IPS DF 4.7 (cell line): ENCODE measurements around the gene DNAH17.

Source experiments
- DNase-seq: peaks from one replicate; pipeline ENCODE4 v3.0.0-alpha.2; 2013; ENCODE audit warnings: low spot score; ENCODE audit errors: extremely low read depth

Gene DNAH17, protein sequence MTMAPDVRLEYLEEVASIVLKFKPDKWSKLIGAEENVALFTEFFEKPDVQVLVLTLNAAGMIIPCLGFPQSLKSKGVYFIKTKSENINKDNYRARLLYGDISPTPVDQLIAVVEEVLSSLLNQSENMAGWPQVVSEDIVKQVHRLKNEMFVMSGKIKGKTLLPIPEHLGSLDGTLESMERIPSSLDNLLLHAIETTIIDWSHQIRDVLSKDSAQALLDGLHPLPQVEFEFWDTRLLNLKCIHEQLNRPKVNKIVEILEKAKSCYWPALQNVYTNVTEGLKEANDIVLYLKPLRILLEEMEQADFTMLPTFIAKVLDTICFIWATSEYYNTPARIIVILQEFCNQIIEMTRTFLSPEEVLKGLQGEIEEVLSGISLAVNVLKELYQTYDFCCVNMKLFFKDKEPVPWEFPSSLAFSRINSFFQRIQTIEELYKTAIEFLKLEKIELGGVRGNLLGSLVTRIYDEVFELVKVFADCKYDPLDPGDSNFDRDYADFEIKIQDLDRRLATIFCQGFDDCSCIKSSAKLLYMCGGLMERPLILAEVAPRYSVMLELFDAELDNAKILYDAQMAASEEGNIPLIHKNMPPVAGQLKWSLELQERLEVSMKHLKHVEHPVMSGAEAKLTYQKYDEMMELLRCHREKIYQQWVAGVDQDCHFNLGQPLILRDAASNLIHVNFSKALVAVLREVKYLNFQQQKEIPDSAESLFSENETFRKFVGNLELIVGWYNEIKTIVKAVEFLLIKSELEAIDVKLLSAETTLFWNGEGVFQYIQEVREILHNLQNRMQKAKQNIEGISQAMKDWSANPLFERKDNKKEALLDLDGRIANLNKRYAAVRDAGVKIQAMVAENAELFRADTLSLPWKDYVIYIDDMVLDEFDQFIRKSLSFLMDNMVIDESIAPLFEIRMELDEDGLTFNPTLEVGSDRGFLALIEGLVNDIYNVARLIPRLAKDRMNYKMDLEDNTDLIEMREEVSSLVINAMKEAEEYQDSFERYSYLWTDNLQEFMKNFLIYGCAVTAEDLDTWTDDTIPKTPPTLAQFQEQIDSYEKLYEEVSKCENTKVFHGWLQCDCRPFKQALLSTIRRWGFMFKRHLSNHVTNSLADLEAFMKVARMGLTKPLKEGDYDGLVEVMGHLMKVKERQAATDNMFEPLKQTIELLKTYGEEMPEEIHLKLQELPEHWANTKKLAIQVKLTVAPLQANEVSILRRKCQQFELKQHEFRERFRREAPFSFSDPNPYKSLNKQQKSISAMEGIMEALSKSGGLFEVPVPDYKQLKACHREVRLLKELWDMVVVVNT (N-terminal part only)

DNA sequence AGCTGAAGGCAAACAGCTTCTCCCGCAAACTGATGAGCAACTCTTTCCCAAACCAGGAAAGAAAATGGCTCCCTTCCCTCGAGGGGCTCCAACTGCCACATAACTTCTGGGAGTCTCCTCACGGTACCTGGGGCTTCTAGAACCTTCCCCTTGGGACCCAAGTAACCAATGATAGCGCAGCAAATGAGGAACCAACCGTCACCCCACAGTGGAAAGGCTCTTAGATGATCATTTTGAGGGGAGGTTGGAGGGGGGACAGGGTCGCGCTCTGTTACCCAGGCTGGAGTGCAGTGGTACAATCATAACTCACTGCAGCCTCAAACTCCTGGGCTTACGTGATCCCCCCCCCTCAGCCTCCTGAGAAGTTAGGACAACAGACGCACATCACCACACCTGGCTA is at the start of gene DNAH17:
DNAH17 (minus strand) TSS at position 101 of the 400 bp plus-strand sequence. CDS start 2,339 bp downstream, outside the sequence.
- DNase-seq = no peak

DNA sequence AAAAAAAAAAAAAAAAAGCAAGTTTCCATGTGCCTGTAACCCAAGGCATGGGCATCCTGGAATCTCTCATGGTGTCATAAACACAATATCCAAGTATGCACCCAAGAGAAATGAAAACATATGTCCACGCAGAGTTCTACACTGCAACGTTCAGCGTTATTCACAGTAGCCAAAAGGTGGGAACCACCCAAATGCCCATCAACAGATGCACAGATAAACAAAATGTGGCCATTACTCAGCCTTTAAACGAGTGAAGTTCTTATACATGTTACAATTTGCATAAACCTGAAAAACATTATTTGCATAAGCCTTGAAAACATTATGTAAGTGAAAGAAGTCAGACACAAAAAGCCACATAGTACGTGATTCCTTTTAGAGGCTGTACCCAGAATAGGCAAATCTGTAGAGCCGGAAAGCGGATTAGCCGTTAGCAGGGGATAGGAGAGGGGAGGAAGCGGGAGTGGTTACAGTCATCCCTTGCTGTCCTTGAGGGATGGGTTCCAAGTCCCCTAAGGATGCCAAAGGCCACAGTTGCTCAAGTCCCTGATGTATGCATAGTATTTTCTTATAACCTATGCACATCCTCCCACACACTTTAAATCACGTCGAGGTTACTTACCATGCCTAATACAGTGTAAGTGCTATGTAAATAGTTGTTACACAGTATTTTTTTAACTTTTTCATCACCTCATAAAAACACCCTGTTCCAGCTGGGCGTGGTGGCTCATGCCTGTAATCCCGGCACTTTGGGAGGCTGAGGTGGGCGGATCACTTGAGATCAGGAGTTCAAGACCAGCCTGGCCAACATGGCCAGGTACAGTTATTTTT is 47.3 kb upstream of the DNAH17 start:
- no peak for DNase-seq

DNA sequence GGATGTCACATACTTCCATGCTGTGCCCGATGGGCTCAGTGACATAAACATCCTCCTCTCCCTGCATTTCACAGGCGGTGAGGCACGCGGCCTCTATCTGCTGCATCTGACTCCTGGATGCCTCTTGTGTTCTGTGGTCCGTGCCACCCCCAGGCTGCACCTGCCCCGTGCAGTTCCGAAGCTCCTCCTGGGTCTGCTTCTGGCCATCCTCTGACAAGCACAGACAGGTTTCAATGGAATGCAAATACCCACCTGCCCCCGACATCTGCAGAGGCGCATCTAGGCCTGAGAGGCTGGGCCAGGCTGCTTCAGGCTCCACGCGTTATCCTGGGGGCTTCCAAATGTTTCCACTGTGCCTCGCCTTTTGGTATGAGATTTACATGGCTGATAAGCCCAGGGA is 46.3 kb upstream of the DNAH17 start:
- DNase-seq = no peak

DNA sequence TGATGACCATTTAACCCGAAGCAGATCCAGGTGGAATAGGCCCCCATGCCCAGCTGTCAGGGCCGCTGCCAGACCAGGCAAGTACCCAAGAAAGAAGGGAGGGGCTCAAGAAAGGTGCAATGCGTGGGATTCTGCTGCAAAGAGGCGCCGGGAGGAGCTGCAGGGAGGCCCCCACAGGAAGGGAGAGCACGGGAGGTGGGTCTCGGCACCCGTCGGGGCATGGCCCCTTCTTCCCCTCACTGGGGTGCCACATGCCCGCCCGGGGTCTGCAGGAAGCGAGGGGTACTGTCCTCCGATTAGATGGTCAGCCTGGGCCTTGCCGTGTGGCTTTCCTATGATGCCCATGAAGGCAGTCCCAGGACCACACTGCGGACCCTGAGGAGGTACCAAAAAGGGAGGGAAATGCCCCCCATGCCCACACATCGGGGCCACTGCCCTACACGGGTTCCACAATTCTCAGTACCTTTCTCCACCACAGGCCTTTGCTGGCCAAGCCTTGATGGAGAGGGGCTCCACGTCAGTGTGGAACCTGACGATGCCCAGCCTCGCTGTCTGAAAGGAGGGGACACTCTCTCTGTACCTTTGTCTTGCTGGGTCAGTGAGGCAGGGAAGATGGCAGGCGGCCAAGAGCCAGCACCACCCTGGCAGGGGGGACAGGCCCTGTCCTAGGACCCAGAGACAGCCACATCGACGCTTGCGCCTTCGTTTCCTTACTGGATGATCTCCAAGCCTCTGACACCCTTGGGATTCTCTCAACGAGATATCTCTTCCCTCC is 45.5 kb upstream of the DNAH17 start:
- no peak for DNase-seq

DNA sequence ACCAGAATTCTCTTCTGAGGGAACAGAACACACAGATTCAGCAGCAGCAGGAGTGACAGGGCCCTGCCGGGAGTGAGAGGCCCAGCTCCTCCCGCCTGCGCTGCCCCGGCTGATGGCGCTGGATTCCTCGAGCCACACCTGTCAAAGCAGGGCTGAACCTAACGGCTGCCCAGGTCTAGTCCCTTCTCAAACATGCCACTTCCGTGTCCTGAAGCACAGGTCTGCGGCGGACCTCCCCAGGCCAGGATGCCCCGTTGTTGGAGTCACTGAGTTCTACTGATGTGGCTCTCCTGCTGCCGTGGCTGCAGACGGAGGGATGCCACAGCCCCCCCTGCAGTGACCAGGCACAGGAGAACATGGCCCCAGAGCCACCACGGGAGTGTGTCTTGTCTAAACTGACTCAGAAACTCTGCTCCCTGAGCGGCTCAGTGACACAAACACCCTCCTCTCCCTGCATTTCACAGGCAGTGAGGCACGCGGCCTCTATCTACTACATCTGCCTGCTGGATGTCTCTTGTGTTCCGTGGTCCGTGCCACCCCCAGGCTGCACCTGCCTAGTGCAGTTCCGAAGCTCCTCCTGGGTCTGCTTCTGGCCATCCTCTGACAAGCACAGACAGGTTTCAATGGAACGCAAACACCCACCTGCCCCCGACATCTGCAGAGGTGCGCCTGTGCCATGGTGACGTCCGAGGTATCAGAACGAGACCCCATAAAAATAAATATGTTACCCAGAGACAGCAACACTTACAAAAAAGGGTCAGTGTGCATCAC is 44.7 kb upstream of the DNAH17 start:
- DNase-seq = no peak

DNA sequence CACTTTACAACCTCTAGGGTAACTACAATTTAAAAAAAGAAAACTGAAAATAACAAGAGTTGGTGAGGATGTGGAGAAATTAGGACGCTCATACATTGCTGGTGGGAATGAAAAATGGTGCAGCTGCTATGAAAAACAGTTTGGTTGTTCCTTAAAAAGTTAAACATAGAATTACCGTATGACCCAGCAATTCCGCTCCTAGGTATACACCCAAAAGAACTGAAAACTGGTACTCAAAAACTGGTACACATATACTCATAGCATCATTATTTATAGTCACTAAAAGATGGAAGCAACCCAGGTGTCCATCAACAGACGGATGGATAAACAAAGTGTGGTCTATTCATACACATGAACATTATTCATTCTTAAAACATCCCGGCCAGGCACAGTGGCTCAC is 42.9 kb upstream of the DNAH17 start:
- DNase-seq = no peak

DNA sequence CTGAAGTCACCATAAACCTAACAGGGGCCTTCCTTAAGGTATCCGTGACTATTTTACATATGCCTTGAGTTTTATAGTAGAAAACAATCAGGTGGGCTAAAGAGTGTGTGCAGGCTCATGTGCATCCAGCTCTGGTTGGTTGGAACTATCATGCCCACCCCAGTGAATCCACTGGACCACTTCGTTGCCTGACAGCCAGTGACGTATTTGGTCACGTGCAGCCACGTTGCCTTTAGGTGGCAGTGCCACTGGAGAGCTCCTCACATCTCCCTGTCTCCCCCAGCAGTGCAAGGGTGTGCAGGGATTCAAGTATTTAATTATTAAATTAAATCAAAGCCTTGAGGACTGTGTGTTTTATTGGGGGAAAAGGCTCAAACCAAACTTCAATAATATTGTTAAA is 42.1 kb upstream of the DNAH17 start:
- DNase-seq = no peak

DNA sequence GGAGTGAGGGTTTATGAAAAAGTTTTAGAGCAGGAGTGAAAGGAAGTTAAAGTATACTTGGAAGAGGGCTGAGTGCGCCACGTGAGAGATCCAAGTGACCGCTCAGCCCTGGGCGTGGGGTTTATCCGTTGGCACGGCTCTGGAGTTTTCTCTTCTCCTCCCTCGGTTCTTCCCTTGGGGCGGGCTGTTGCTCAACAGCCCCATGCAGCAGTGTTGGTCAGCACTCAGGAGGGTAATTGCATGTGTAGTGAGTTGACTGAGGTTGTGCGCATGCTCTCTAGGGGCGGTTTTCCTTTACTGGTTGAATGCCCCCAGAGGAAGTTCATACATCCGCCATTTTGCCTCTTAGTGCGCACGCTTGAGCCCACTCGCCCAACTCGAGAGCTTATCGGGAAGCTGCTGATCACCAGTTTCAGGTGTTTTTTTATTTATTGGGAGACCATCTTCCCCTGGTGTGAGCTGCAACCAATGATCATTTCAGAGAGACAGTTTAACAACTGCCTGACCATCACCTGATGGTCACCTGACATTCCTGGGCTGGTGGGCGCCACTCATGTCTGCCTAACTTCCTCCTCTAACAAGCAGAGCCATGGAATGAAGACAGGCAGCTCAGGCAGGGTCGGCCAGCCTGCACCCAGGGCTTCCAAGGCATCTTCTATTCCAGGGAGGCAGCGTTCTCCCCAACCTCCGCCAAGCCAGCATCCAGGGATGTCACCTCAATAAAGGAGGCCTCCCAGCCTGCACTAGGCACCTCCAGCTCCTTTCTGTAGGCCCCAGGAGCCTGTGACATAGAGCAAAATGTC is 41.3 kb upstream of the DNAH17 start:
- no peak for DNase-seq

DNA sequence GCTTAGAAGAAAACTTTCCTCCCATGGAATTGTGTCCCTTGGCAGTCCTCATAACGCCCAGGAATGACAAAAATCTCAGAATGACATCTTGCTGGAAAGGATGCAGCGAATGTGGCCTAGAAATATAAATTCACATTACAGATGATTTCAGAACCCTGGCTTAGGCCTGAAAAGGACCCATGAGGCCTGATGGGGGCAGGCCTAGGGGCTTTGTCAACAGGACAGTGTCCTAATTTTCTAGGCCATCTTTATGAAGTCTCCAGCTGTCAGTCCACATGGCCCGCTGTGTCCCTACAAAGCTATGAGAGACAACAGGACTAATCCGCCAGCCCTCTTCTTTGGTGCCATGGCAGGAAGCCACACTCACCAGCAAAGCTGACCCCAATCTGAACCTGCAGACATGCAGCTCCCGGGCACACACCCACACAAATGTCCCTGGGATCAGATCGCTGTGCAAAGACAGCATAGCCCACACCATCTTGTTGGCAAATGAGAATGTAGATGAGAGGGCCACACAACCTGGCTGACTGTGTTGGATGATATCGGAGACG is 40.4 kb upstream of the DNAH17 start:
- no peak for DNase-seq

DNA sequence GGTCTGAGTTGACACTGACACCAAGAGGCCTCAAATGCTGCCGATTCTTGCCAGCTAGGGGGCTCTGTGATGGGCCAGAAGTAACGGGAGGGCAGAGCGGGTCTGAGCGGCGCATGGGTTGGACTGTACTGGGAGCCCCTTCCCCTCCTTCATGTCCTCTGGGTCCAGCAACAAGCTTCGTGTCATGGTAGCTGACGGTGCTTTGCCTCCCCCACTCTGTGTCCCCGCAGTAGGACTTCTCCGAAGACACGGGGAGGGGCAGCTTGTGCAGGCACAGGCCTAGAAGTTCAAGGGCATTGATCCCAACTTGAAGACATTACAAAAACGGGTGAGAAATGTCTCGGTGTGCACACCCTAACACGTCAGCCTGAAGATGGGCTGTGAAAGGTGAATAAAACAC is 39.8 kb upstream of the DNAH17 start:
- DNase-seq = no peak

DNA sequence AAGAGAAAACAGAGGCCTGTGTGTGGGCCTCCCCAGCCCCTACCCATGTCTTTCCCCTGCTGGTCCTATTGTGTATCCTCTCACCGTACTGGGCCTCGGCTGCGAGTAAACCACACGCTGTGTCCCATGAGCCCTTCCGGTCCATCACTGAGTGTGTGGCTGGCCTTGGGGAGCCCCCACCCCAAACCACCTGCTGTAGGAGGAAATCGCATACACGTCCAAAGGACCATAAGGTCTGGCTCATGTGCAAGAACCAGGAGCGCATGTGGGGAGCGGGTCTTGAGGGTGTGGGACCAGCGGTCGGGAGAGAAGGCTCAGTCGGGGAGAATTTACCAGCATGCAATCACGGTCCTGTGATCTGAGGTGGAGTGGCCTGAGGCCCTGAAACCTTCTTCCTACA is 38.4 kb upstream of the DNAH17 start:
- no peak for DNase-seq

DNA sequence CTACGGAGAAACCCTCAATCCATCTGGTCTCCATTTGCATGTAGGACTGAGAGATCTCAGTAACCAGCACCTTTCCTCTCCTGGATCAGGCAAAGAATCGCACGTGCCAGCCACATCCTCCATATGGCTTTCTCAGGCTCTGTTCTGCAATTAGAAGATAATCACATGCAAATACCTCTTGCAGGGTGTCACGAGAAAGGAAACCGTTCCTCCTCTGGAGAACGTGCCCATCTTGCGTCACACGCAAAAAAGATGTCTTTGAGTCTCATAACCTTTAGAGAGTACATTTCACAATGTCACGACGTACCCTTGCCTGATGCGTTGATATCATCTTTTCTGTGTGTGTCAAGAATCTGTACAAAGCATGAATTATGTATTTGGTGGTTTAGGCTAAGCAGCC is 36.2 kb upstream of the DNAH17 start:
- no peak for DNase-seq

DNA sequence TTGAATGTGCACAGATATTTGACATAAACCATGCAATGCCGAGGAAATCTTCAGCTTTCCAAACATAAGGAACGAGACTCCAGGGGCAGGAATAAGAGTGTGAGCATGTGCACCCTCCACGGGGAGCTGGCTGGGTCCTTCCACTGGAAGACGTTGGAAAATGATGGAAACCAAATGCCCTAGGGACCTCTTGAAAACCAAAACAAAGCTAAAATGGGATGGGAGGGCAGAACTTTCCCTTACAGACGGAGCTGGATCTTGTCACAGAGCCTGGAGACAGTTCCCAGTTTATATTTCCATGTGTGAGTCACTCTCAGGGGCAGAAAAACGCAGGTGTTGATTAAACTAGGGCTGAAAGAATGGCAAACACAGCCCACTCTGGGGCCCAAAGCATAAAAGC is 34.4 kb upstream of the DNAH17 start:
- no peak for DNase-seq

DNA sequence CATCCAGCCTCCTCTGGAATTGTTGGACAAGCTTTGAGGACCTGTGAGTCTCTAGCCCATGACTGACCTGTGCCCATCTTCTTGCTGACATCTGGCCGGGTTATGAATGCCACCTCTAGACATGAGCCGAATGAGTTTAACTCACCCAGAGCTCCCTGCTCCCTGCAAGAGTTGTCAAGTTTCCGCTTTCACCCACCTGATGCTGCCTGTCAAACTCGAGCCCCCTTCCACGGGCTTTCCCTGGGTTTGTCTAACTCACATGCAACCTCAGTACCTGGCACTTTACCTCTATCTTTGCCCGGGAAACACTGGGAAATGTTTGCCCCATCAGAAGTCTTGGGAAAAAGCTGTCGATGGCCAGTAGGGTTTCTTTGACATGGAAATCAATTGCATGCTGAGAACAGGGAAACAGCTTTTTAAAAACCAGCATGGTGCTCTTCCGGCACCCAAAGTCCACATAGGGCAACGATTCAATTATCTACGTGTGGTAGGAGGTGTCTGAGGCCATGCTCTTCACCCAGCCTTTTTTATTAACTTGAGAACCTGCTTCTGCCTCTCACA is 33.8 kb upstream of the DNAH17 start:
- DNase-seq = no peak

DNA sequence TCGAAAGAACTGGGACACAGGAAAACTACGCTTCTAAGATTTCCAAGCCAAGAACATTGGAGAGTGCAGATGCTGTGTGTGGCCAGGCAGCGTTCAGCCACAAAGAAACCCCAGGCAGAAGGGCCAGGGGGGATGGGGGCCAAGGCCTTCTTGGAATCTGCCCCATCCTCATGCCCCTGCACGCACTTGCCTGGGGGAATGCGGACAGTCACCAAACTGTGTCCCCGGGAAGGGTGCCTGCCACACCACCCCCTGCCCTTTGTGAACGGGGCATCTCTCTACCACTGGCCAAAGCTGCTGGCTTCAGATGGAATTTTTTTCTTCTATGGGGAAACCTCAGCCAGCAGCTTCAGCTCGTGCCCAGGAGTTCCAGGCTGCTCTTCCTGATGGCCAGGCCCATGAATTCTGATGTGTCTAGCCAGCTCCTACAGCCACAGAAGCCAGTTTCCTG is 32.0 kb upstream of the DNAH17 start:
- no peak for DNase-seq

DNA sequence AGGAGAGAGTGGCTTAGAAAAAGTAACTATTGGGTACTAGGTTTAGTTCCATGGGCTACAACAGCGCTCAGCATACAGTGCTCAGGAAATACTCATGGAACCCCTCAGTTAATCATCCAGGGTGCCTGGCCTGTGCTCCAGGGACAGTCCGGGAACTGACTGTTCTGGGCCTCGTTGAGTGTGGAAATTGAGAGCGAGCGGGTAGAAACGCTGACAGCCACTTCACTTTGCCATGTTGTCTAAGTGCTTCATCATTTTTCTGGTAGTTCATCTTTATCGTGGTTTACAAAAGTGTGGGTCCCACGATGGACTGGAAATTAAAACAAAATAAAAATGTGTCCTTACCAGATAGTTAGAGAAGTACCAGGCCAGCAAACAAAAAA is 31.6 kb upstream of the DNAH17 start:
- no peak for DNase-seq

DNA sequence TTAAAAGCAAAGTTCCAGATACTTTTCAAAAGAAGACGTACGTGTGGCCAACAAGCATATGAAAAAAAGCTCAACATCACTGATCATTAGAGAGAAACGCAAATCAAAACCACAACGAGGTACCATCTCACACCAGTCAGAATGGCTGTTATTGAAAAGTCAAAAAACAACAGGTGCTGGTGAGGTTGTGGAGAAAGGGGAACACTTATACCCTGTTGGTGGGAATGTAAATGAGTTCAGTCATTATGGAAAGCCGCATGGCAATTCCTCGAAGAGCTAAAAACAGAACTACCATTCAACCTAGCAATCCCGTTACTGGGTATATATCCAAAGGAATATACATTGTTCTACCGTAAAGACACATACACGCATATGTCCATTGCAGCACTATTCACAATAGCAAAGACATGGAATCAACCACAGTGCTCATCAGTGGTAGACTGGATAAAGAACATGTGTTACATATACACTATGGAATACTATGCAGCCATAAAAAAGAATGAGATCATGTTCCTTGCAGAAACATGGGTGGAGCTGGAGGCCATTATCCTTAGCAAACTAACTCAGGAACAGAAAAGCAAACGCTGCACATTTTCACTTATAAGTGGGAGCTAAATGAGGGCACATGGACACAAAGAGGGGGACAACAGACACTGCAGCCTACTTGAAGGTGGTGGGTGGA is 31.1 kb upstream of the DNAH17 start:
- DNase-seq = no peak
